ENCODE data around the gene UBE2D1. TPM values are rescaled to one million over a fixed set of nuclear protein-coding genes. Genes with fewer than 3 reads are reported as not detected.
"Not testable (repeated sequence)": the region's sequence is repeated elsewhere in the genome, so short reads cannot be mapped to it uniquely, and the experiment has no call there.

UBE2D1 gene
- total RNA-seq, 2 donors from 2014 or later, result 18.0 to 42.8 TPM

GRCh38 chr10:58409956-58410610 is 75.3 kb downstream of the UBE2D1 start:
- Histone ChIP-seq H3K4me1 (peaks cover 0 to 4% of the 10 kb centered on the region in 2 donors), H3K27ac (no peak overlapping the region), H3K9me3 (no peaks in the 10 kb centered on the region), H3K27me3 (no peaks in the 10 kb centered on the region), H3K4me3 (no peak overlapping the region), H3K36me3 (no peaks in the 10 kb centered on the region)
- no peak for DNase-seq (ENCODE audit: low spot score)
- TF ChIP-seq, protein P1, sequence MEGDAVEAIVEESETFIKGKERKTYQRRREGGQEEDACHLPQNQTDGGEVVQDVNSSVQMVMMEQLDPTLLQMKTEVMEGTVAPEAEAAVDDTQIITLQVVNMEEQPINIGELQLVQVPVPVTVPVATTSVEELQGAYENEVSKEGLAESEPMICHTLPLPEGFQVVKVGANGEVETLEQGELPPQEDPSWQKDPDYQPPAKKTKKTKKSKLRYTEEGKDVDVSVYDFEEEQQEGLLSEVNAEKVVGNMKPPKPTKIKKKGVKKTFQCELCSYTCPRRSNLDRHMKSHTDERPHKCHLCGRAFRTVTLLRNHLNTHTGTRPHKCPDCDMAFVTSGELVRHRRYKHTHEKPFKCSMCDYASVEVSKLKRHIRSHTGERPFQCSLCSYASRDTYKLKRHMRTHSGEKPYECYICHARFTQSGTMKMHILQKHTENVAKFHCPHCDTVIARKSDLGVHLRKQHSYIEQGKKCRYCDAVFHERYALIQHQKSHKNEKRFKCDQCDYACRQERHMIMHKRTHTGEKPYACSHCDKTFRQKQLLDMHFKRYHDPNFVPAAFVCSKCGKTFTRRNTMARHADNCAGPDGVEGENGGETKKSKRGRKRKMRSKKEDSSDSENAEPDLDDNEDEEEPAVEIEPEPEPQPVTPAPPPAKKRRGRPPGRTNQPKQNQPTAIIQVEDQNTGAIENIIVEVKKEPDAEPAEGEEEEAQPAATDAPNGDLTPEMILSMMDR (IDR thresholded peaks at IDR 0.05), result no peak

GRCh38 chr10:58412502-58412961 is 77.7 kb downstream of the UBE2D1 start:
- Histone ChIP-seq H3K27ac (no peak overlapping the region), H3K36me3 (no peaks in the 10 kb centered on the region), H3K4me3 (no peak overlapping the region), H3K27me3 (no peaks in the 10 kb centered on the region), H3K9me3 (no peaks in the 10 kb centered on the region), H3K4me1 (peaks cover 0 to 4% of the 10 kb centered on the region in 2 donors)
- DNase-seq (ENCODE audit: low spot score), result no peak
- TF ChIP-seq, protein P1 (IDR thresholded peaks at IDR 0.05), result no peak

DNA sequence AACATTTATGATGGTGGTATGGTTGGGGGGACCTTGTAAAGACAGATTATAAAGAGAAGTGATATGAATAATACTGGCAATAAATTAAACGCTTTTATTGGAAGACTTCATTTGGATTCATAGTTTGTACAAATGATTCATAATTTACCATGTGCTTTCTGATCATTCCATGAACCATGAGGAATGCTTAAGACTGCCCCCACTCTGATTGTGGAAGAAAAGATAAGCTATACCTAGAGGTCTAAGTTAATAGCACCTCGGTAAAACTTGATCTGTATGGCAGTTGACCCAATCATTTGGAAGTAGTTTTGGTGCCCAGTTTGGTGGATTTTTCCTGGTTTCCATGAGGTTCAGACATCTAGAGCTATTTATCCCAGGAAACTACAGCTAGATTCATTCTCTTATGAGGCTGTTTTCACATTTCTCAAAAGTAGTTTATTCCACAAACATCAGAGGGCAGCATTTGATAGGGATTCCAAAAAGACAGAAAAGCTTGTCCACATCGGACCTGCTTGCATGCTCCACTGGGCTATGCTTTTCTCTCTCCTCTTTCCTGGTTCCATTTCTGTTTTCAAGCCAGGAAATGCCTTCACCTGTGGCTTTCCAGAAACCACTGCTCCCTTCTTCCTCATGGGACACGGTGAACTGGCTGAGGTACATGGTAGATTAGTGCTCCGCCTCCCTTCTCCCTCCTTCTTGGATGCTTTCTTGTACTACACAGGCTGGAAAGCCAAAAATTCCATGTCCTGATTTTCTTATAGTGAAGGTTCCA is 79.7 kb downstream of the UBE2D1 start:
- no peaks in the 10 kb centered on the region for H3K27me3 ChIP-seq

GRCh38 chr10:58415757-58416156 is 81.0 kb downstream of the UBE2D1 start:
- TF ChIP-seq, protein P1 (IDR thresholded peaks at IDR 0.05), result no peak
- H3K4me1 ChIP-seq, result peaks cover 0 to 4% of the 10 kb centered on the region in 2 donors
- DNase-seq (ENCODE audit: low spot score), result no peak
- H3K4me3 ChIP-seq, result no peak overlapping the region
- H3K9me3 ChIP-seq, result no peaks in the 10 kb centered on the region
- H3K27me3 ChIP-seq, result no peaks in the 10 kb centered on the region
- no peaks in the 10 kb centered on the region for H3K36me3 ChIP-seq
- no peak overlapping the region for H3K27ac ChIP-seq

More for the DNA sequence above, 79.7 kb downstream of the UBE2D1 start:
- DNase-seq (ENCODE audit: low spot score), result no peak
- Histone ChIP-seq H3K36me3 (no peaks in the 10 kb centered on the region), H3K4me3 (no peak overlapping the region), H3K9me3 (no peaks in the 10 kb centered on the region), H3K27ac (no peak overlapping the region), H3K4me1 (peaks cover 0 to 4% of the 10 kb centered on the region in 2 donors)
- TF ChIP-seq, protein P1 (IDR thresholded peaks at IDR 0.05), result peak in 1 of 2 donors; percentile 58

- not testable (repeated sequence) for H3K4me3 ChIP-seq; H3K4me1 ChIP-seq; H3K27ac ChIP-seq; DNase-seq (ENCODE audit: low spot score); H3K9me3 ChIP-seq; H3K36me3 ChIP-seq; H3K27me3 ChIP-seq
These were observed 83.1 kb downstream of the UBE2D1 start for GRCh38 chr10:58417902-58418301.

Other genes with a start within 250 kb of the UBE2D1 start
- 1 to 10 TPM; 1.8 to 2.5 TPM for gene IPMK, start 67.1 kb upstream of the UBE2D1 start, total RNA-seq
- gene CISD1, start 65.8 kb upstream of the UBE2D1 start, total RNA-seq, result 10 to 100 TPM; 69.4 to 81.9 TPM
- gene TFAM, start 50.4 kb downstream of the UBE2D1 start, total RNA-seq, result 10 to 100 TPM; 15.1 to 17.7 TPM
- gene BICC1, start 177.9 kb downstream of the UBE2D1 start, total RNA-seq, result 10 to 100 TPM in 1 of 2 donors, 1 to 10 TPM in 1; 8.3 to 15.7 TPM

All from right atrium auricular region (tissue), 2 donors.